DMS53 treated with DMSO at 0.1 percent for 48 hours (cell line): ENCODE measurements around the gene GCK.

ENCODE experiments used
- DNase-seq: peaks from one replicate; lab custom pipeline; 2025; ENCODE audit not compliant: unreplicated experiment; lab: John Stamatoyannopoulos, UW

Gene GCK

DNA sequence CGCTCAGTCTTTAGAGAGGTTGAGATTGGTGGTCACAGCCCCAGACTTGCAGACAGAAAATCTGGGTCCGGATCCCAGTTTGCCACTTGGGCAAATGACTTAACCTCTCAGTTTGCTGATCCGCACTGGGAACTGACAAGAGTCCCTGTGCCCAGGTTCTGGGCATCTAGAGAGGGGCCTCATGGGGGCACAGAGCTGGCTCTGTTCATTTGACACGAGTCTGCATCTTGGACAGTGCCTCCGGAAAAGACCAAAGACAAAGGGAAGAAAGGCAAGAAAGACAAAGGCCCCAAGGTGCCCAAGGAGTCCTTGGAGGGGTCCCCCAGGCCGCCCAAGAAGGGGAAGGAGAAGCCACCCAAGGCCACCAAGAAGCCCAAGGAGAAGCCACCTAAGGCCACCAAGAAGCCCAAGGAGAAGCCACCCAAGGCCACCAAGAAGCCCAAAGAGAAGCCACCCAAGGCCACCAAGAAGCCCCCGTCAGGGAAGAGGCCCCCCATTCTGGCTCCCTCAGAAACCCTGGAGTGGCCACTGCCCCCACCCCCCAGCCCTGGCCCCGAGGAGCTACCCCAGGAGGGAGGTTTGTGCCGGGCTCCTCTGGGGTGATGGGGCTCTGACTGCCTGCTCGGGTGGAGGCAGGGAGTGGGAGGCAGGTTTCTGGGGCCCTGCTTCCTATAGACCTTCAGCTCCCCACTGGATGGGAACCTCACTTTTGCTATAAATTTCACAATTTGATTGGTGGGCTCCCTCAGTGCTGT, 82.8 kb downstream of the GCK start:
- DNase-seq: no peak

DNA sequence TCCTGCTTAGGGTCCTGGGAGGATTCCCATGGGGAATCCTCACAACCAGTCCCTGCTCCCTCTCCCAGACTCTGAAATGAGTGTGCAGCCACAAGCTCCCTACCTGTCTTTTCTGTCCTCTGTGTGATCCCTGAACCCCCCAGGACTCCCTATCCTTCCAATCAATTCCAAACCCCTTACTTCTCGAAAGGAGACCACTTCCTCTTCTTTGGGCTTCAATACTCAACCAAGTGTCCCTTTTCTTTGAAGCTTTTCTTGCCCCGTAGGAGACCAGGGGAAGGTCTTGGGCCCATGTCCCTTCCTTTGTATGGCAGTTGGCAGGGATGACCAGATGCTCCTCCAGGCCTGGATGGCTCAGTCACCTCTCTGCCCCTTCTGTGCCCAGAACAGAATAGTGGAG, 83.4 kb downstream of the GCK start:
- DNase-seq: no peak

- no peak for DNase-seq
Measured at GRCh38 chr7:44104860-44105771, 84.1 kb downstream of the GCK start.

DNA sequence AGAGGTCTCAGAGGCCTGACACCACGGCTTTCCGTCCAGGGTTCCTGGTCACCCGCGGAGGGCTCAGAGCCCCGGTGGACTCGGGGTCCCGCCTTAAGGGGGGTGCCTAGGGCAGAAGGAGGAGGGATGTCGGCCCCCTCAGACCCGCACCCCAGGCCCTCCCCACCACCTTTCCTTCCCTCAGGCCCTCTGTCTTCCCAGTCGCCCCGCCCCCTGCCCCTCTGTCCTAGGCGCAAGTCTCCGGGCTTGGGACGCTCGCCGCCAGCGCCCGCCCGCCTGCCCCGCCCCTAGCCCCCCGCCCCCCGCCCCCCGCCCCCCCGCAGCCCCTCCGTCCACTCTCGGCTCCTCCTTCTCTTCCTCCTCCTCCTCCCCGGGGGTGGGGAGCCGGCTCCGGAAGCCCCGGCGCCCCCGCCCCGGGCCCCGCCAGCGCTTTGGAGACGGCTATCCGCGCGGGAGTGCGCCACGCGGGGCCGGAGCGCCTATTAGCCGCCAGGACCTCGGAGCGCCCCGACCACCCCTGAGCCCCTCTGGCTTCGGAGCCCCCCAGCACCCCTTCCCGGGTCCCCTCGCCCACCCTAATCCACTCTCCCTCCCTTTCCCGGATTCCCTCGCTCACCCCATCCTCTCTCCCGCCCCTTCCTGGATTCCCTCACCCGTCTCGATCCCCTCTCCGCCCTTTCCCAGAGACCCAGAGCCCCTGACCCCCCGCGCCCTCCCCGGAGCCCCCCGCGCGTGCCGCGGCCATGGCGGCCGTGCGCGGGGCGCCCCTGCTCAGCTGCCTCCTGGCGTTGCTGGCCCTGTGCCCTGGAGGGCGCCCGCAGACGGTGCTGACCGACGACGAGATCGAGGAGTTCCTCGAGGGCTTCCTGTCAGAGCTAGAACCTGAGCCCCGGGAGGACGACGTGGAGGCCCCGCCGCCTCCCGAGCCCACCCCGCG, 85.0 kb downstream of the GCK start, which contains the start of gene AEBP1:
AEBP1 (plus strand) TSS at position 423 of the 937 bp plus-strand sequence; CDS start at position 744, 321 bp downstream.
- DNase-seq: no peak

GRCh38 chr7:44103566-44103922, 85.7 kb downstream of the GCK start:
- no peak for DNase-seq

DNA sequence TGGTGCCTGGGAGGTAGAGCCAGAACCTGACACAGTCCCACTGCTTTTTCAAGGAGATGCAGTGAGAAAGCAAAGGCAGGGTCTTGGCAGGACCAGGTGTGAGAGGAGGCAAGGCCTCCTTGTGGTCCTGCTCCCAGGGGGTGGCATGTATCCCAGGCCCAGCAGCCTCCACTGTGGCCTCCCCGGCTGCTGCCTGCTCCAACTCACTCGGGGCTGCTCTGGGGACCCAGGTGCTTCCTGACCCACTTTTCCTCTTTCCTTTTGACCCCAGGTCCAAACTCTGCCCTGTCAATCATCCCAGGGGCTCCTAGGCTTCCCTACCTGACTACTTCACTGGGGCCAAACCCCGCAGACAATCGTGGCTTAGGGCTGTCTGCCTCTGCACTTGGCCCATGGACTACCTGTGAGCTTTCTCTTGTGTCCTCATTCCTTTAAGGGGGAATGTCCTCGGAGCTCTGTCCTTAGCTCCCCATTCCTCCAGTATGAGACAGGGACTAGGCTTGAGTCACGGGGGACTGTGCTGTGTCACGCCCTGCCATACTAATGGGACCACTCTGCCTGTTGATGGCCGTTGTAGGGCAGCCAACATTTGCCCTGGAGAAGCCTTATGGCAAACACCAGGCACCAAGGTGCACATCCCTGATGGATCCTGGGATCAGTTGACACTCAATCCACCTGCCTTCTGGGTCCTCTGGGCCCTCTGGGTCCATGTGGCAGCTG, 86.2 kb downstream of the GCK start:
- DNase-seq: no peak

DNA sequence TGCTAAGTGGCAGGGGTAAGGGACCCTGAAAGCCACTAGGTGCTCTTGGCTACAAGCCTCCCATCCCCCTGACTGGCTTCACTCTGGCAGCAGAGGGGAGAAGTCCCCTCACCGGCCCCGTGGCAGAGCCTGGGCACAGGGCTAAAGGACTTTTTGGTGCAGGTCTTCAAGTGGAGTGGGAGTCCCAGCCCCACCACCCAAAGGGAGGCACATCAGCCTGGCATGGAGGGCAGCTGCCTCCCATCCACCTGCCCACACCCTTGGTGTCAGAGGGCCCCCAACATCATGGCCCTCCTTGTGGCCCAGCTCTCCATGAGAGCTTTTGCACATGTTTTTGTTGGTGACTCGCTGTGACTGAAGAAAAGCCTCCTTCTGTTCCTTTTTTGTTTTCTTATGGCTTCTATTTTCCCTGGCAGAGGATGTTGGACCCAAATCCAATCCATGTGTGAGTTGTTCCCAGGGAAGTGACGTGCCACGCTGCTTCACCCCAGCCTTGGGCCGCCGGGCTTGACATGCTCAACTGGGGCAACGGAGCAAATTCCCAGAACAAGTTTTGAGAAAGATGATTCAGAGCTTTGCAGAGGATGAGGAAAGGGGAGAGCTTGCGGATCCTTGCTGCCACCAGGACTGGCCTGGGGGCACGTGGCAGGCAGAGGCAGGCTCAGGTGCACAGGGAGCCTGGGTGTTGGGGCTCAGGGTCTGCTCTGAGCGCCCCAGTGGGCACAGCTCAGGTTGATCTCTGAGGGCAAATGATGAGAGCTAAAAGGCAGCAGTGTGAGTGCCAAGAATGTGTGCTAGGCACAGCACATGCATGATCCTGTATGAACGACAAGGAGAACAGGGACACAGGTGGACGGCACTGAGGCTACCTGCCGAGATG, 87.0 kb downstream of the GCK start:
- no peak for DNase-seq

DNA sequence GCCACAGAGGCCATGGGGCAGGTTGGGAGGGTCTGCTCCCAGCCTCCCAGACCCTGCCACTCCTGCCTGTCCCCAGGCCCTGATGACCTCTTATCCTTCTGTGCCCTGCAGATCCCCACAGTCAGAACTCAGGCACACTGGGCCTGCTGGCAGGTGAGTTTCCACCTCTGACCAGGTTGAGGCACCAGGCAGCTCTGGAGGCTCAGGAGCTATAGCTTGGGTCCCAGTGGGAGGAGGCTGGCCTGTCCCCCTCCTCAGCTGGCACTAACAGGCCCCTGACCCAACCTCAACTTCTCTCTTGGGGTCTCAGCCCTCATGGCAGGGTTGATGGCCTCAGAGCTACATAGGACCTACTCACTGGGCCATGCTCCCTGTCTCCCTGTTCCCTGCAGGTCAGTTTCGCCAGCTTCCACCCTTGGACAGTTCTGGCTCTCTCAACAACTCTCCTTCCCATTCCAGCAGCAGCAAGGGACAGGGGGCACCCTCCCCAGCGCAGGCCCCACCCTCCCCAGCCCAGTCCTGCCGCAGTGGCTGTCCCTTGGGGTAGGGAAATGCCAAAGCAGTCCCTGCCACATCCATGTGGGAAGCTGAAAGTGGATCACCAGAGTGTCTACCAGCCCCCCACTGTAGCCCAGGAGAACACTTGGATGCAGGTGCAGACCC, 87.8 kb downstream of the GCK start:
- DNase-seq: no peak

GRCh38 chr7:44100458-44101302, 88.6 kb downstream of the GCK start:
- DNase-seq: no peak

- DNase-seq: no peak
Measured at GRCh38 chr7:44099669-44100068, 89.6 kb downstream of the GCK start.

DNA sequence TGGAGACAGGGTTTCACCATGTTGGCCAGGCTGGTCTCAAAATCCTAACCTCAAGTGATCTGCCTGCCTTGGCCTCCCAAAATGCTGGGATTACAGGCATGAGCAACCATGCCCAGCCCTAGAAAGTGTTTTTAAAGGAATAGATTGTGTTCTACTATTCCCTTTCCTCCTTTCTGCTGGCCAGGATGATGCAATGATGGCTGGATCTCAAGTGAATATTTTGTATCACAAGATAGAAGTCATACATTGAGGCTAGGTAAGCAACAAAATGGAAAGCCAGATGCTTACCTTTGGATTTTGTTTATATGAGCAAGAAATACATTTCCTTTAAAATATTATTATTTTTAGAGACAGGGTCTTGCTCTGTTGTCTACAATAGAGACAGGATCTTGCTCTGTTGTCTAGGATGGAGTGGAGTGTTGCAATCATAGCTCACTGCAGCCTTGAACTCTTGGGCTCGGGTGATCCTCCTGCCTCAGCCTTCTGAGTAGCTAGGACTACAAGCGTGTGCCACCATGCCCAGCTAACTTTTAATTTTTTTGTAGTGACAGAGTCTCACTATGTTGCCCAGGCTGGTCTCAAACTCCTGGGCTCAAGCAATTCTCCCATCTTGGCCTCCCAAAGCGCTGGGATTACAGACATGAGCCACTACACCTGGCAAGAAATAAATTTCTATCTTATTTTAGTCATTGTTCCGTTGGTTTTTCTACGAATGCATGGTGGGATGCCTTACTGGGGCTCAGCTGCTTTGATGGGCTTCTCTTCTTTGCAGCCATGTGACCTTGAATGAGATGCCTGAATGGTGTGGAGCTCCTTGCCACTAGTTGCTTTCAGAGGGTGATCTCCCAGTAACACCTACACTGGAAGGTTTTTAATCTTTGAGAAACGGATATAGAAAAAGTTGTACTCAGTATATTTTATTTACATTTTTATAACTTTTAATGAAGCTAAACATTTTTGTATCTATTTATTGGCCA, 90.9 kb downstream of the GCK start:
- no peak for DNase-seq

- no peak for DNase-seq
Measured at GRCh38 chr7:44097064-44097932, 91.9 kb downstream of the GCK start.

DNA sequence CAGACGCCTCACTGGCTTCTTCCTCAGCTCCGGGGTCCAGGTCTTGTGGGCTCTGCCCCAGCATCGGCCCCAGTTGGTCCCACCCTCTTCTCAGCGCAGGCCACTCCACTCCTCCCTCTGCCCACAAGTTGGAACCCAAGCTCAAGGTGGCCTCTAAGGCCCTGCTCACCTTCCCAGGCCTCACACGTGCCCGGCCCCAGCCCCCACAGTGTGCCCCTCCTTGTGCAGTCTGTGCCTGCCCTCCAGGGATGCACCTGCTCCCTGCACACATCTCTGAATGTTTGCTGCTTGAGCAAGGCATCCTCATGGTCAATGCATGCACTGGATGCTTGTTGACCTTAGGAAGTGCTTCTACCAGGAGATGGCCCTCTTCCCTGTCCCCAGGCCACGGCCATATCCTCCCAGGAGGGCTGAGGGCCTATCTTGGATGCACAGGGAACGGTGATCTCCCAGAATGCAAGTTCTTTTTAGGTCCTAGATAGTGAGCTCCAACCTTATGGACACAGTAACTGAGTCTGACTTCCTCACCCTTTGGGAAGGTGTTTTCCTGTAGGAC, 92.8 kb downstream of the GCK start:
- no peak for DNase-seq

DNA sequence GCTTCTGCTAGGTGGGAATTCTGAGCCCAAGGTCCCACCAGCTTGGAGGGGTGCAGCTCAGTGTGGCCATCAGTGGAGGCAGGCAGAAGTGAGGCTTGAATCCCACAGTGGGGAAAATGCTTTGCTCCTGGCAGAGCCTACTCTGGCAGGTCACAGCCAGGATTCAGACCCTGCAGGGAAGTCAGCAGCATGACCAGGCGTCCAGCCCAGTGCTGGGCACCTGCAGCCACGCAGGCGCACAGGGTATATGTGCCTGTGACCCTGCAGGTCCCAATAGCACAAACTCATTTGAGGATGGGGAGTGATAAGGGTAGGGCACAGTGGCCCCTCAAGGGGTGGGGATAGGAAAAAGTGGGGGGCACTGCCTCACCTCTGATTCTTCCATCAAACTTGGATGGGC, 93.5 kb downstream of the GCK start:
- no peak for DNase-seq

DNA sequence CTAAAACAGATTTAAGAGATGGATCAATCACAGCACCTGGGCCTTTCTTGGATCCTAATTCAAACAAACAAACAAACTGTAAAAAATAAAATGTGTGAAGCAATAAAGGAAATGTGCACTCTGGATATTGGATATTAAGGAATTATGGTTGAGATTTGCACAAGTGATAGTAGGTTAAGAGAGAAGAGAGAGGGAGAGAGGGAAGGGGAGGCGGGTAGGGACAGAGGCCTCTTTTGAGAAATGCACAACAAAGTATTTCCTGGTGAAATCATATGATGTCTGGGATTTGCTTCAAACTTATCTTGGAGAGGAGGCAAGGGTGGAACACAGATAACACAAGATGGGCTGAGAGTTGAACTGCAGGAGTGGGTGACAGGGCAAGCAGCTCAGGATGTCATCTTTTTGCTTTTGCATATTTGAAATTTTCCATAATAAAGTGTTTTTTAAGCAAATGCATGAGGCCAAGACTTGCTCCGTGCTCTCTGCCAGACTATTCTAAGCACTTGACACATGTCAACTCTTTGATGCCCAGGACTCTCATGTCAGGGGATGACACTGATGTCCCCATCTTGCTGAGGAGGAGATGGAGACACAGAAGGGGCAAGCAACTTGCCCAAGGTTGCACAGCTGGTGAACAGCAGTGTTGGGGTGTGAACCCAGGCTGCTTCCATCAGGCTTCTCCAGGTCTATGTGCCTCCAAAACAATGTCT, 94.2 kb downstream of the GCK start:
- no peak for DNase-seq
